Activated CD4-positive, alpha-beta T cell treated with anti-CD3 and anti-CD28 coated beads, Interleukin-2, amount 50 U/mL, for 48 hours (primary cell): ENCODE measurements around the gene HIPK2.
A peak's percentile ranks its signal among the peaks of the same experiment; 100 is the strongest.

Experiments used
- DNase-seq, 2 experiments: peaks; one replicate each; pipeline ENCODE4 v3.0.0-alpha.2; 2020

HIPK2 gene

DNA sequence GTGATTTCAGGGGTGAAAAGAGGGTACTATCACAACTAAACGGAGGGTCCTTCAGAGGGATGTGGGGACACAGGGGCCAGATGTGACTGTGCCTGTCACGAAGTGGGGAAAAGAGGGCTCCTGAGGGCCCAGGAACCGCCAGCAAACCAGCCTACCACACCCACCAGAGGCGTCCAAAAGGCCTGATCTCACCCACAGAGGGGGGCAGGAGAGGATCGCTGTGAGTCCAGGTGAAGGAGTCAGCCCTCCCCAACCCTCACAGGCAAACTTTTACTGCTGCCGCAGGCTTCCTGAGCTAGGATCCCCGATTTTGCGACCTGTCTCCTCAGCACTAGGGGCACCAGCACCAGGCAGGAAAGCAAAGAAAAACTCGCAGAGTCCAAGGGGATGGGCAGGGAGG, 64.7 kb downstream of the HIPK2 start:
- DNase-seq: no peak

DNA sequence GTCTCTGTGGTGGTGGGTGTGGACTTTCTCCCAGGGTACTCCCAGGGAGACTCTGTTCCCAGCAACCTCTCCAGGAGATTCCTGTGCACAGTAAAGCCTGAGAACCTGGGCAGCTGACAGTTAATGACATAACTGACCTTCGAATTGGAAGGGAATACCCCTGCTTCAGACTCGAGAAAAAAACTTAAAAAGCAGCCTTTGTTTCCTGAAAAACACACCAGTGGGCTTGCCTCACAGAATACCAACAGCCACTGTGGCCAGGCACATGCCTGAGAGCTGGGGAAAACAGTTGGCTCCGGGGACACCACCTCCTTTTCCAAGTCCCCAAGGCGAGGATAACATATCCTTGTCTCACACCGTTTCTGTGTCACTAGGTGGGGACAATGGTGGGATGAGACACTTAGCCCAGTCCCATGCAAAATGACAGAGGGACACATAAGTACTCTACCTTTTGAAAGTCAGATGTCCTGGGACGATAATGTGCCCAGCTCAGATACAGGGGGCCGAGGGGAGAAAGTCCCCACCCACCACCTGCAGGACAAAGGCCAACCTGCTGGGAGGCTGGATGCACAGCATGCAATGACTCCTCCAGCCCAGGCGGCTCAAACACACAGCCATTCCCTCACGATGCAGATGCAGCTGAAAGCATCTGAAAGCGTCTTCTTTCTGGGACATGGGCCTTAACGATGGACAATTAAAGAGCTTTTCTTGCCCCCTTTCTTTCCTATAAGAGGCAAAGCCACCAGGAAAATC, 65.6 kb downstream of the HIPK2 start:
- DNase-seq: no peak

DNA sequence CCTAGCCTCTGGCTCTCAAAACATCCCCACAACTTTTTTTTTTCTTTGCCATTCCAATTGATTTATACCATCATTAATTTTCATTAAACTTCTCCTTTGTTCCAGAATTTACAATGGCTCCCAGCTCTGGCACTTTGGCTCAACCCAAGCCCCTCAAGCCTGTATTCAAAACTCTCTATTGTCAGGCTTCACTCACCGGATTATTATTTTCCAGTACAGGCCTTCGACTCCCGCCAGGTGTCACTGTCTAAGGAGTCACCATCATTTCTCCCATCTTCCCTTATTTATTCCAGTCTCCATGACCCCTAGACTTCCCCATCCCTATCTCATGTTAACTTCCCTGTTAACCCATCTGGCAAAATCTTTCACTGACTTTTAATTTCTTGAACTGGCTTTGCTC, 67.8 kb downstream of the HIPK2 start:
- no peak for DNase-seq

DNA sequence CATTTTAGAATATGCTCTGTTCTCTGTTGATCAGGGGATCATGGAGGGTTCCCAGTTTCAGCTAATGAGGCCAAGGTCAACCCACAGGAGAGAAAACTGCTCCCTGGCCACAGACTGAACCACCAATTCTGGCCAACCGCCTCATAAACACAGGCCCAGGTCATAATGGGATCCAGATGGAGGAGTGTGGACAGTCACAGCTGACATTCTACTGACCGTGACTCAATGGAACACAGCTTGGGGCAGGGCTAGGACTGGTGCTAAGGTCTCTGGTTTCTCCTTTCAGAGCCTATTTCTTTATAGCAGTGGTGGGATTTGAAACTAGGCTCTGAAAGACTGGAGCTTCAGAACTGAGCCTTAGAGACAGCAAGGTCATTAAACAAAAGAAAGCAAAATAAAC, 68.3 kb downstream of the HIPK2 start:
- no peak for DNase-seq

DNA sequence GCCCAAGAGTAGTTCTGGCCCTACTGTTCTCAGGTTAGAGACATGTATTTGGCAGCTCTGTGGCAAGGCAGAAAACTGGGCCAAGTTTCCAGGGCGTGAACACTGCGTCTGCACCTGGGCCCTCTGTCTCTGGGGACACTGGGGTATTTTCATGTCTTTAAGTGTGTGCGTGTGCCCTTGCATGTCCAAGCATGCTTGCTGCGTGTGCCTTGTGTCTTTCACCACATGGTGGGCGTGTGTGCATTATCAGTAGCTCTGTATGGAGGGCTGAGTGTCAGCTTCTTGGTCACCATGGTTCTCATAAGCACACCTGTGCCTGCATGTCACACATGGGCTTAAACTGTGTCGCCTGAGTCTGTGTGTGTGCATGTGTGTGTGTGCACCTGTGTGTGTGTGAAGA, 69.3 kb downstream of the HIPK2 start:
- DNase-seq: no peak

DNA sequence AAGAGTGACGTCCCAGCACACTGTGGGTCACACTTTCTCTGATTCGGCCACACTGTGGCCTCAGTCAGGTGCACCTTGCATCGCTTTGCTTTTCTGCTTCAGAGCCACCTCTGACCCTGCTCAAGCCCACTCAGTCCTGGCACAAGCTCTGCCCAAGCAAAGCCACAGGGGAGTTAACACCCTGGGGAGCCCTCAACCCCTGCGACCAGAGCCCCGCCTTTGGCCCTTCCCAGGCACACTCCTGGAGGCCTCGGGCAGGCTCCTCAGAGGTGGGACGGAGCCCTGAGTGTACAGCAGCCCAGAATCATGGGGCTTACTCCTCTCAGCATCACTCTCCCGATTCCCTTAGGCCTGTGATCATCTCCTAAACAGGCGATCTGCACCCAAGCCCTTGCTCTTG, 71.0 kb downstream of the HIPK2 start:
- no peak for DNase-seq

DNA sequence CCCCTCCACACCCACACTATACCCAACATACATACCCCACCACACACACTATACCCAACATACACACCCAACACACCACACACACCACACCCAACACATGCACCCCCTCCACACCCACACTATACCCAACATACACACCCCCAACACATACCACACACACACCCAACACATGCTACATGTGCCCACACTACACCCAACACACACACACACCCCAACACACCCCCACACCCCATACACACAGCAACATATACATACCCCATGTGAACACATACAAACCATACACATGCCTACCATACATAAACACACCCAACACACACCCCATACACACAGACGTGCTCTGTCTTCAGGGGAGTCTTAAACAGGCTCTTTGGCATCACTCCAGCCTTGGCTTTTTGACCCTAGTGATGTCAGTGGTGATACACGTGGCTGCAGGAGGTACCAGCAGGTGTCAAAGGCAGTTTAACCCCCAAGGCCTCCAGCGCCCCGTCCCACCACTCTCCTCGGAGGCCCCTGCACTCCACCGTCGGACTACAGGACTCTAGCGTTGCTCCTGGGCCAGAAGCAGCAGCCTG, 73.4 kb downstream of the HIPK2 start:
- no peak for DNase-seq

DNA sequence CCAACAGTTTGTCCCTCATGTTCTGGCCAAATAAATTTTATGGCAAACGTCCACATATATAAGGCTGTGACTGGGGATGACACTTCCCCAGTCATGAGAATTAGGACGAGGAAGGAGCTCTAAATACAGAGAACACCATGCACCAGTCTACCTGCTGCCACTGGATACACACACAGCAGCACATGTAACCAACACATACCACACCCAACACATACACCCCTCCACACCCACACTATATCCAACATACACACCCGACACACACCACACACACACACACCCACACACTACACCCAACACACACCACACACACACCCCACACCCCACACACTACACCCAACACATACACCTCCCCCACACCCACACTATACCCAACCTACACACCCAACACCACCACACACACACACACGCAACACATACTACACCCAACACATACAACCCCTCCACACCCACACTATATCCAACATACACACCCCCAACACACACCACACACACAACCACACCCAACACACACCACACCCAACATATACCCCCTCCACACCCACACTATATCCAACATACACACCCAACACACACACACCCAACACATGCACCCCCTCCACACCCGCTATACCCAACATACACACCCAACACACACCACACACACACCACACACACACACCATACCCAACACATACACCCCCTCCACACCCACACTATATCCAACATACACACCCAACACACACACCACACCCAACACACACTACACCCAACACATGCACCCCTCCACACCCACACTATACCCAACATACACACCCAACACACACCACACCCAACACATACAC, 74.1 kb downstream of the HIPK2 start:
- DNase-seq: no peak

DNA sequence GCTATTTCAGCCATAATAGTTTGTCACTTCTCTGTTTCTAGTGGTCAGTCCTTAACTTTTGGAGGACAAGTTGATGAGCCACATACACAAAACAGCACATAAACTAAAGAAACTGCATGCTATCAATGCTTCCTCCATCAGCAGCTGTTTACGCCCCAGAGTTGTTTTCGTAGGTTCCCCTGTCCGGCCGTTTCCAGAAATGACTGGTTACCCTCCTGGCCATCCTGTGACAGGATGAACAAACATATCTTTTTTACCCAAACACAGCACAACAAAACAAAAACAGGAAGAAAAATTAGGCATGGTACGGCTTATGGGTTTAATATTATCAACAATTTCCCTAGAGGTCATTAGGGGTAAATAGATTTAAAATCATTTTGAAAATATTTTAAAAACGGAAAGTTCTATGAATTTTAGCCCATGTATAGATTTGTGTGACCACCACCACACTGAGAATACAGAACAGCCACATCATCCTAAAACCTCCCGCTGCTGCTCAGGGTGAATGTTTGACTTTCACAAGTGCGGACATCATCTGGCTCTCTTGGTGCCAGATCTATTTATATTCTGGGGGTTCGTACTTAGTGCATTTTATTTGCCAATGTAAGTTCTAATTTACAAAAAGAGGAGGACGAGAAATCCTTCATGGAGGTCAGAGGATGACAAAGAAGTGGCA, 74.8 kb downstream of the HIPK2 start:
- no peak for DNase-seq

DNA sequence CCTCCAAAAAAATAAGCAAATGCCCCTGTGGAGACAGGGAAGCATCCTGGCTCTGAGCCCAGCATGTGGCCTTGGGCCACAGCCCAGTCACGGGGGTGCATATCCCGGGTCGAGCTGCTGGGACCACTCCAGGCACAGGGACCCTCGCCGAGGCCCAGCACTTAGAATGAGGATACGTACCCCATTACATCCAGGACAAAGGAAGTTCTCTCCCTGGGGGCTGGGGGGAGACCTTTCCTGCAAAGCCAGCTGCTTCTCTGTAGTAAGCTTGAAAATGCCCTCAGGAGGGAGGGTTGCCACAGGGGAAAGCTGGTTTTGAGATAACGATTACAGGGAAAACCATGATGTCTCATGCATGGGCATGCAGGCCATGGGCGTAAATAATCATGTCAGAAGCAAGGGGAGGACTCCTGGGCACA, 75.5 kb downstream of the HIPK2 start:
- DNase-seq: no peak

DNA sequence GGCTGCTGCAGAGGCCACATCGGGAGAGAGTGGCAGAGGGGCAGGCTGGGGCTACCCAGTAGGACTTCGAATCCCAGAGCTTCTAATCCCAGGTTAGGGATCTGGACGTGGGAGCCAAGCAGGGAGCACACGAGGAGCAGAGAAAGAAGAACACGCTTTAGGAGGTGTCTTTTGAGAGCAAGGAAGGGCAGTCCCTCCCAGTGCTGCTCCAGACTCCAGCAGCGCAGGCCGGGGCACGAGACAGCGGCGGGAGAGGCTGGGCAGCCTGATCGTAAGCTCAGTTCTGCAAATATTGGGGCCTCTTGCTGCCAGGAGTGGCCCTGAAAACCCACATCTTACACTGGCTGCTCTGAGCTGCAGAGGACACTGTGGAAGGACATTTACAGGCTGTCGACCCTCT, 75.9 kb downstream of the HIPK2 start:
- no peak for DNase-seq

DNA sequence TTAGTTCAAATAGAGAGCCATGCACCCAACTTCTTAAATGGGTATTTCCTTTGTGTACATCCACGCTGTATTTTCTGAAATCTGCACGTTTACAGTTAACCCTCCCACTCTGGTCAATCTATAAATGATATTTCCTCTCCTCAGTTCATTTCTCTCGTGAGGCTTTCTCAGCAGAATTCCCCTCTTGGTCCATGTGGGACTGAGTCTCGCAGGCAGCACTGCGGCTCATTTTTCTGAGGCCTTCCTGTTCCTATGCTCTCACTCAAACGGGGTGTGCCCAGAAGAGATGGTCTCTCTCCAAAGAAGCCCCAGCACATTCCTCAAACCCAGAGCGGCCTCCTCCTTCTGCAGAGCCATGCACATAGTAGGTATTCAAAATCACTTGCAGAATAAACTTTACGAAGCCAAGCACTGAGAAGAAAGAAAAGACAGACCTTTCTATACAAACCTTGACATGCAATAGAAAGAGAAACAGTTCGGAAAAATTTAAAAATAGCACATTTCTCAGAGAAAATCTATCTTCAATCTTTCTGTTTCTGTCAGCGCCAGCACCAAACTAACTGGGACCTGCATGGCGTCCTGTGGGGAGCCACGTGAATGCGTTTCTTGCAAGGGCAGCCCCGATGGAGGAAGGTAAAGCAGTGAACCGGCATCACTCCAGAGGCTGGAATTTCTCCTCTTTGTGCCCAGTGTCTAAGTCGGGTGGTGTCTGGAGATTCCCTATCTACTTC, 77.1 kb downstream of the HIPK2 start:
- no peak for DNase-seq

DNA sequence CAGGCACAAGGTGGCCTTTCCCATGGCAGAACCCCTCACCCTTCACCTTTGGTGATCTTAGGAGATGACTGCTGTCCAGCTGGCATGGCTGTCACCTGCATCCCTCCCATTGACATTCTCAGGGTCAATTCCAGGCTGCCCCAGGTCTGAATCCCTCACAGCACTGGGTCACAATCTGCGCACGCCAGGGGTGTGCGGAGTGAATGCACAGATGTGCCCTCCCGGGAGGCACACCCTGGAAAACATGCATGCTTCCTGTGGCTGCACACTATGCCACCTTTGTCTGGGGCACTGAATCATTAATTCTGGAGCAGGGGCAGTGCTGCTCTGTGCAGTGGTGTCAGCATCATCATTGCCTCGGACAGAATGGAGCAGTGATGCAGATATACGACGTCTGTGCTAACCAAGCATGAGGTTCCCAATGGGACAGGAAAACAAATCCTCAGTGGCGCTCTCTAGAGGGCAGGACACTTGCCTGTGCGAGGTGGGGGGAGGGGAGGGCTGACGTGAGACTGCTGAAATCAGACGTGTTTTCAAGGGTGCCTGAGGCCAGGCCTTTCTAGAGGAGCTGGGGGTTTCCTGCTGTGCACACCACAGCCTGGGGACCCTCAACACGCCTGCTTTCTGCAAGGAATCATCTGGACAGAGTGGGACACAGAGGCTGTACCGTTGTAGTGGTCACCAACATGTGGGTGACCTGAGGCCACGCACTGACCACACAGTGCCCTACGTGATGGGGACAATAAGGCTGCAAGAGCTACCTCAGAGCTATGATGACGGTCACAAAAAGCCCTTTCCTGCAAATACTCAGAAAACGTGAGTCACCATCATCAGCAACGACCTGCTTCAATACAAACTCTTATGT, 77.9 kb downstream of the HIPK2 start:
- DNase-seq: peak; percentile 20 to 27

DNA sequence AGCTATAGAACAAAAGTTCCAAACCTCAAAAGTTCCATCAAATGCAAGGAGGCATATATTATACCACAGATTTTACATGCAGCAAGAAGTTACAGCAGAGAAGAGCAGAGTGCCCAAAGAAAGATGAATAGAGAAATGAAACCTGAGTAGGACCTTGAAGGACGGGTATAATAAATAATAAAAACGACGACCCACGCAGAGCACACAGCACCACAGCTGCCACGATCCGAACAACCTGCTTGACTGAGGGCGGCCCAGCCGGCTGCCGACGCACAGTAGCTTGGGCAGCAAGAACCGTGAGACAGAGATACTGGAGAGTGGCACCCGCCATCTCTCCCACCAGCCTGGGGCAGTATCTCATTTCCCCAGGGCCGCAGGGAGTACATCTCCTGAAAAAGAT, 79.0 kb downstream of the HIPK2 start:
- DNase-seq: no peak

DNA sequence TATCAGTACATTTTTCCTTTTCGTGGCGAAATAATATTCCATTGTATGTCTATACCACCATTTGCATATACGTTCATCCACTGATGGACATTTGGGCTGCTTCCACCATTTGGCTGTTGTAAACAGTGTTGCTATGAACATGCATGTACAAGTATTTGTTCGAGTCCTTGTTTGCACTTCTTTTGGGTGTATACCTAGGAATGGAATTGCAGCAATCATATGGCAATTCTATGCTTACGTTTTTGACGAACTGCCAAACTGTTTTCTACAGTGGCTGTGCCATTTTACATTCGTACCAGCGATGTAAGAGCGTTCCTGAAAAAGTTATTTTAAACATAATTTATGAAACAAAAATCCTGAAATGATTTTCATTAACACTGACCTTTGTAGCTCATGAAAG, 79.5 kb downstream of the HIPK2 start:
- no peak for DNase-seq

DNA sequence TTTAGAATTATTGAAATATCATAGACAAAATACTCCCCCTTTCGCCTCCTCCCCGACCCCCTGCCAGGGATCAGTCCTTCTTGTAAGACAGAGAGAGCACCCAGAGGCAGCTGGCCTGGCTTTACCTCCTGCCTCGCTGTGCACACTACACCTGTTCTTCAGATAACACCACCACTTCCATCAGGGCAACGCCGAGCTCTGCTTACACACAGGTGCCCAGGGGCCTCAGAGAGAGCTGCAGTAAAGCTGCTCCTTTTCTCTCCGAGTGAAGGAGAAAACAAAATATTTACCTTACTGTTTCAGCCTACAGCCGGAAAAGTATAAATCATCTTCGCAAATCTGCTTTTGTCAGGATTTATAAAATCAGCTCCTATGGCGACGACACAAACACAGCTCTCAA, 80.7 kb downstream of the HIPK2 start:
- DNase-seq: no peak

DNA sequence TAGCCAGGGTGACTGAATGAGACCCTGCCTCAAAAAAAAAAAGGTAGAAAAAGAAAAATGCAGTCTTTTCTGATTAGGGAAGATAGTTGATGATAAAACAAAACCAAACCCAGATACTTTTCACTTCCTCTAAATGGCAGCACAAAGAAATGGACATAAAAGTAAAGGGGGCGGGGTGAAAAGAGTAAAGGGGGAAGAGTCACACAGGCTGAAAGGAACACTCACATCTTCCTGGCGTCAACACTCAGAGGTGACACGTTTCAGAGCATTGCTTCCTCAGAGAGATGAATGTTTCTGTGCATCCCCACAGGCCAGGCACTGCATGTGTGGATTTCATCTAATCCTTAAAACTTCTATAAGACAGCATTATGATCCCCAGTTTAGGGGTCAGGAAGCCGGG, 81.2 kb downstream of the HIPK2 start:
- no peak for DNase-seq

DNA sequence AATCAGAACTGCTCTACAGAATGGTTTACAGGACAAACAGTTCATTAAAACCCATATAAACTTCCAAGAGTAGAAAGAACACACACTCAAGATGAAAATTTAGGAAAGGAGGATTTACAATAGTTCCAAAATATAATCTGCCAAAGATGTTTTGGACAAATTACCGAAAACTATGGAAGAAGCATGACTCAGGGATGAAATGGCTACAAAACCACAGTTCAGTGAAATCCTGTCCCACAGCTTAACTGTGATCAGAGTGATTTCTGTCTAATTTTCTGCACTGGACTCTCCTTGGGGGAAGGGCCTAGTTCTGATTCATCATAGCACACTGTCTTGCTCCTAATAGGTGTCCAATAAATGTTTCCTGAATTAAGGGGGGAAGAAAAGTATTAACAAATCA, 82.2 kb downstream of the HIPK2 start:
- DNase-seq: no peak

DNA sequence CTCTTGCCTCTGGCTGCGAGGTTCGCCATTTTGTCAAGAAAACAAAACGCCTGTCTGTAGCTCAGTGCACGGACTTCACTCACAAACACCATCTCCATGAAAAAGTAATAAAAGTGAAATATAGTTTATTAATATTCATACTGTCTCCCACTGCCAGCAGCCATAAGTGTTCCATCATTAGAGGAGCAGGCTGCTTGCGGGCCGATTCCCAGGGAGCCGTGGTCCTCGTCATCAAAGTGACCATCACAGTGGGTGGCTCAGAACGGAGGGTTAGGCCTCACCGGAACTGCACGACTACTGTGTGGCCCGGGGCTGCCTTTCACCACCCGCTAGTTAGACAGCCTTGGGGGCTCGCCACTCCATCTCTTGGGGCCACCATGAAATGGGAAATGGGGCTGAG, 82.7 kb downstream of the HIPK2 start:
- DNase-seq: no peak

DNA sequence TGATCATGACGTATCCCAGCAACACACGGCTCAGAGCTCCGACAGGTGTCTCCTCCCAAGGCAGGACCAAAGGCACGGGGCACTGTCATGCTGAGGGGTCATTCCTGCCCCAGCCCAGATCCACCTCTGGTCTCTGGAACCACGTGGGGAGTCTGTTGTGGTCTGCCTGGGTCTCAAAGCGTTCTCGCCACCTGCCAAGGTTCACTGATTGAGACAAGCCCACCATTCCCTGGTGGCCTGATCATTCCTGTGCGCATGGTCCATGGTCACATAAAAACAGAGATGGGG, 83.5 kb downstream of the HIPK2 start:
- DNase-seq: no peak

DNA sequence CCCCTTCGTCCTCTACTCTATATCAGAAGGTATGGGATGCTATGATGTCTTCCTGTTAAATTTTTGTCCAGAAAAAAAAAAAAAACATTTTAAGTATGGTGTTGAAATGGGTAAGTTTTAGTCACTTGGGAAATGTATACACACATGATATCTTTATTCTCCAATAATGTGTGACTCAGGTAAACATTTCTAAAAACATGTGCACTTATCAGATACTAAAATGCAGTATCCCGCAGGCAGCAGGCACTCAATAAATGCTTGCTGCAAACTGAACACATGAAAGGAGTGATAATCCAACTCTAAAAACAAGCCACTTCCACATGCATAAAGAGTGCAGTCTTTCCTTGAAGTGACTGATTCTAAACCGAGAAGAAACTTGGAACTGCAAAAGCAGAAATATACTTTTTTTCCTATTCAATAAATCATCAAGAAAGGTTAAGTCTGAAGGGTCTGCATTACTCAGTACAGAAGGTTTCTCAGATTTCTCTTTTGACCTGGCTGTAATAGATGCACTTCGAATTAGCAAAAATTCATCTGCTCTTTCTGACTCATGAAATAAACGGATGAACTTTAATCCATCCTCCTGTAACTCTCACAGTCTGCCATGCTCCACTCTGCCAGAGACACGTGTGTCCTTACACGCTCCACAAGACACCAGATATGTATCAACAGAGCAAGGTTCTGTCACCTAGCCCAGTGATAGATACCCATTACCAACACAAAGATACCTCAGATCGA, 84.0 kb downstream of the HIPK2 start:
- DNase-seq: no peak
